Inflammatory macrophage (primary cell): ENCODE results near the gene ADRA2C.

Experiments
- DNase-seq, 2 donors: peaks; one replicate each; pipeline ENCODE4 v3.0.0-alpha.2; 2020 to 2022

Gene ADRA2C

GRCh38 chr4:3733195-3733594 lies 33.0 kb upstream of the ADRA2C start:
- no peak for DNase-seq

- DNase-seq, result no peak
These were observed 31.0 kb upstream of the ADRA2C start for GRCh38 chr4:3735196-3735595.

- DNase-seq, result no peak
These were observed 29.9 kb upstream of the ADRA2C start for GRCh38 chr4:3736290-3736689.

- no peak for DNase-seq
These were observed 29.4 kb upstream of the ADRA2C start for GRCh38 chr4:3736806-3737205.

- DNase-seq, result no peak
These were observed 26.6 kb upstream of the ADRA2C start for GRCh38 chr4:3739577-3739976.

GRCh38 chr4:3740256-3740655 lies 25.9 kb upstream of the ADRA2C start:
- no peak for DNase-seq

GRCh38 chr4:3741217-3742011 lies 24.8 kb upstream of the ADRA2C start:
- DNase-seq, result no peak

- DNase-seq, result no peak
These were observed 23.6 kb upstream of the ADRA2C start for GRCh38 chr4:3742610-3743009.

- DNase-seq, result no peak
These were observed 22.0 kb upstream of the ADRA2C start for GRCh38 chr4:3744232-3744631.

GRCh38 chr4:3744901-3745300 lies 21.3 kb upstream of the ADRA2C start:
- no peak for DNase-seq

GRCh38 chr4:3745886-3746656 lies 20.1 kb upstream of the ADRA2C start:
- no peak for DNase-seq

- DNase-seq, result no peak
These were observed 19.2 kb upstream of the ADRA2C start for GRCh38 chr4:3746701-3747580.

- no peak for DNase-seq
These were observed 18.6 kb upstream of the ADRA2C start for GRCh38 chr4:3747581-3747904.

GRCh38 chr4:3748136-3748898 lies 17.9 kb upstream of the ADRA2C start:
- DNase-seq, result no peak

- DNase-seq, result no peak
These were observed 17.1 kb upstream of the ADRA2C start for GRCh38 chr4:3749081-3749480.

- no peak for DNase-seq
These were observed 15.9 kb upstream of the ADRA2C start for GRCh38 chr4:3750334-3750733.

GRCh38 chr4:3752022-3752421 lies 14.2 kb upstream of the ADRA2C start:
- DNase-seq, result no peak

GRCh38 chr4:3753726-3754412 lies 12.3 kb upstream of the ADRA2C start:
- no peak for DNase-seq

GRCh38 chr4:3756343-3757059 lies 9.7 kb upstream of the ADRA2C start:
- DNase-seq, result no peak

GRCh38 chr4:3759236-3759635 lies 6.9 kb upstream of the ADRA2C start:
- no peak for DNase-seq

- DNase-seq, result no peak
These were observed 5.8 kb upstream of the ADRA2C start for GRCh38 chr4:3760346-3760745.
